ENCODE measurements around the gene DCUN1D1.
A peak's percentile ranks its signal among the peaks of the same experiment; 100 is the strongest.

The DCUN1D1 gene

DNA sequence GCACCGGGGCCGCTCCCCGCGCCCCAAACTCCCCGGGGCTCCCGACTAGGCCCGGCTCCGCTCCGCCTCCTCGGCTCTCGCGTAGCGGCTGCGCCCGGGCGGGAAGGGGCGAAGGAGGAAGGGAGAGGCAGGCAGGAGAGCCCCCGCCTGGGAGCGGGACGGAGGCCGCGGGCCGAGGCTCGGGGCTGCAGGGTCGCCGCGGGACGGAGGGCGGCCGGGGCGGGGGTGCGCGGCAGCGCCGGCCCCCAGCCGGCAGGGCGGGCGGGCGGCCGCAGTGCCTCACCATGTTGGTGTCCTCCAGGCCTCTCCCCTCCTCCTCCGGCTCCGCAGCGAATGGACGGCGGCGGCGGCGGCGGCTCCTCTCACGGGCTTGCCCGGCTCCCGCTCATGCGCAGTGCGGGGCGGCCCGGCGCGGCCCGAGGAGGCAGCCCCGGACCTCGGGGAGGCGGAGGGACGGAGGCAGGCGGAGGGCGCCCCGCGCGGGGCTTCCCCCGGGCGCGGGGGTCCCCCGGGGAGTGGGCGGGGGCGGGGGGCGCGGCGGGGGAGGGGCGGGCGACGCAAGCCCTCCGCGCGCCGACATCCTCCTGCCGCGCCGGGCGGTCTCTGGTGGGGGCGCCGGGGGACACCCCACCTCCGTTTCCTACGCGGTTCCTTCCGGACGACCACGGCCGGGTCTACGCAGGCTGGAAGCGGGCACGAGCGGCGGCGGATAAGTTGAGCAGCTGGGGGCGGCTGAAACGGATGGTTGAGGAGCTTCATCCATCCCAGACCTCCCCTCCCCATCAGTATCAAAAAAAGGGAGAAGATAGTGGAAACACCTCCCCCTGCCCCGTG, at the start of gene DCUN1D1:
TSS of gene DCUN1D1 (minus strand) at position 335 of the 834 bp plus-strand sequence. CDS start at position 286, 49 bp downstream.
- TF ChIP-seq, protein P1, sequence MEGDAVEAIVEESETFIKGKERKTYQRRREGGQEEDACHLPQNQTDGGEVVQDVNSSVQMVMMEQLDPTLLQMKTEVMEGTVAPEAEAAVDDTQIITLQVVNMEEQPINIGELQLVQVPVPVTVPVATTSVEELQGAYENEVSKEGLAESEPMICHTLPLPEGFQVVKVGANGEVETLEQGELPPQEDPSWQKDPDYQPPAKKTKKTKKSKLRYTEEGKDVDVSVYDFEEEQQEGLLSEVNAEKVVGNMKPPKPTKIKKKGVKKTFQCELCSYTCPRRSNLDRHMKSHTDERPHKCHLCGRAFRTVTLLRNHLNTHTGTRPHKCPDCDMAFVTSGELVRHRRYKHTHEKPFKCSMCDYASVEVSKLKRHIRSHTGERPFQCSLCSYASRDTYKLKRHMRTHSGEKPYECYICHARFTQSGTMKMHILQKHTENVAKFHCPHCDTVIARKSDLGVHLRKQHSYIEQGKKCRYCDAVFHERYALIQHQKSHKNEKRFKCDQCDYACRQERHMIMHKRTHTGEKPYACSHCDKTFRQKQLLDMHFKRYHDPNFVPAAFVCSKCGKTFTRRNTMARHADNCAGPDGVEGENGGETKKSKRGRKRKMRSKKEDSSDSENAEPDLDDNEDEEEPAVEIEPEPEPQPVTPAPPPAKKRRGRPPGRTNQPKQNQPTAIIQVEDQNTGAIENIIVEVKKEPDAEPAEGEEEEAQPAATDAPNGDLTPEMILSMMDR (IDR thresholded peaks at IDR 0.05; ENCODE audit: control extremely low read depth, extremely low read depth, low read depth, missing control alignments): no peak
- peak; percentile 96 for DNase-seq (ENCODE audit: extremely low spot score)
- CTCF ChIA-PET: interaction anchor here (1.0 to 1.3 kb wide), 4 partner anchors 9 to 21 kb away, joined by 3 read pairs; no protein-coding TSS in a partner anchor
- POLR2A ChIA-PET: interaction anchor here (0.6 kb wide), 1 partner anchor 70 kb away, joined by 3 read pairs; no protein-coding TSS in a partner anchor

DNA sequence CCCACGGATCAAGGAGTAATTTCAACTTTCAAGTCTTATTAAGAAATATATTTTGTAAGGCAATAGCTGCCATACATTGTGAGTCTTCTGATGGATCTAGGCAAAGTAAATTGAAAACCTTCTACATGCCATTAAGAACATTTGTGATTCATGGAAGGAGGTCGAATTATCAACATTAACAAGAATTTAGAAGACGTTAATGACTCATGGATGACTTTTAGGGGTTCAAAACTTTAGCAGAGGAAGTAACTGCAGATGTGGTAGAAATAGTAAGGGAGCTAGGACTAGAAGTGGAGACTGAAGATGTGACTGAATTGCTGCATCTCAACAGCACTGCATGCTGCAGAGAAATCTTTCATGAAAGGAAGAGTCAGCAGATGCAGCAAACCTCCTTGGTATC, 48.1 kb upstream of the DCUN1D1 start:
- TF ChIP-seq, protein P1 (IDR thresholded peaks at IDR 0.05; ENCODE audit: control extremely low read depth, extremely low read depth, low read depth, missing control alignments): no peak
- DNase-seq (ENCODE audit: extremely low spot score): no peak
- CTCF ChIA-PET: interaction anchor here (0.7 to 1.0 kb wide), 2 partner anchors 12 to 133 kb away, joined by 3 to 4 read pairs; no protein-coding TSS in a partner anchor
- POLR2A ChIA-PET: no interaction called here

DNA sequence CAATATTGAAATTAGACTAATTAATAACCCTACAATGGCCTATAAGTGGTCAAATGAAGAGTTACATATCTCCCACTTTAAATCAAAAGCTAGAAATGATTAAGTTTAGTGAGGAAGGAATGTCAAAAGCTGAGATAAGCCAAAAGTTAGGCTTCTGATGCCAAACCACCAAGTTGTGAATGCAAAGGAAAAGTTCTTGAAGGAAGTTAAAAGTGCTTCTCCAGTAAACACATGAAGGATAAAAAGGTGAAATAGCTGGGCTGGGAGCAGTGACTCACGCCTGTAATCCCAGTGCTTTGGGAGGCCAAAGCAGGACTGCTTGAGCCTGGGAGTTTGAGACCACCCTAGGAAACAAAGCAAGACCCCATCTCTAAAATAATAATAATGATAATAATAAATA, 46.9 kb upstream of the DCUN1D1 start:
- DNase-seq (ENCODE audit: extremely low spot score): no peak
- TF ChIP-seq, protein P1 (IDR thresholded peaks at IDR 0.05; ENCODE audit: control extremely low read depth, extremely low read depth, low read depth, missing control alignments): no peak
- POLR2A ChIA-PET: no interaction called here
- CTCF ChIA-PET: no interaction called here

DNA sequence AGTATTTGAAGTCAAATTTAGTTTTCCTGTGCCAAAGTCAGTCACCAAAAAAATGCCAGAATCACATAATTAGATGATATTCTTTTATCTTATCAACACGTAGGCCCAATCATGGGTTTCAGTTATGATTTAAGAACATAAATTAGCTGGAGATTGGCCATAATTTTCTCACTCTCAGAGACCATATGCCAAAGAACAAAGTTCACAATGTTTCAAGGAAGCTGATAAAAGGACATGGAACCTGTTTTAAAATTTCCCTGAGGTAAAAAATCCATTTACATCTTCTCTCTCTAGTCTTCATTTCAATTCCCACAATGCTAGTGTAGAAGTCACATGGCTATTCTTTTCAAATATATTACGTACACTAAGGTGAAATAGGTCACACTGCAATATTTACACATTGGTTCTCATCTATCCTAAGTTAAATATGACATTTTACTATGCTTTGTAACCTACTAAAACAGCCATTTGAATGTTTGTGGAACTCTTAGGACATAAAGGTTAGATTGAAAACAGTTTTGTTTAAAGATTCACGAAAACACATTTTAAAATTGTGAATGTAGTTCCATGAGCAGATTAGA, 42.7 kb upstream of the DCUN1D1 start:
- ChIA-PET POLR2A (no interaction called here), CTCF (interaction anchor here (0.9 to 1.2 kb wide), 2 partner anchors 12 to 18 kb away, joined by 3 to 4 read pairs; no protein-coding TSS in a partner anchor)
- TF ChIP-seq, protein P1 (IDR thresholded peaks at IDR 0.05; ENCODE audit: control extremely low read depth, extremely low read depth, low read depth, missing control alignments): no peak
- no peak for DNase-seq (ENCODE audit: extremely low spot score)

DNA sequence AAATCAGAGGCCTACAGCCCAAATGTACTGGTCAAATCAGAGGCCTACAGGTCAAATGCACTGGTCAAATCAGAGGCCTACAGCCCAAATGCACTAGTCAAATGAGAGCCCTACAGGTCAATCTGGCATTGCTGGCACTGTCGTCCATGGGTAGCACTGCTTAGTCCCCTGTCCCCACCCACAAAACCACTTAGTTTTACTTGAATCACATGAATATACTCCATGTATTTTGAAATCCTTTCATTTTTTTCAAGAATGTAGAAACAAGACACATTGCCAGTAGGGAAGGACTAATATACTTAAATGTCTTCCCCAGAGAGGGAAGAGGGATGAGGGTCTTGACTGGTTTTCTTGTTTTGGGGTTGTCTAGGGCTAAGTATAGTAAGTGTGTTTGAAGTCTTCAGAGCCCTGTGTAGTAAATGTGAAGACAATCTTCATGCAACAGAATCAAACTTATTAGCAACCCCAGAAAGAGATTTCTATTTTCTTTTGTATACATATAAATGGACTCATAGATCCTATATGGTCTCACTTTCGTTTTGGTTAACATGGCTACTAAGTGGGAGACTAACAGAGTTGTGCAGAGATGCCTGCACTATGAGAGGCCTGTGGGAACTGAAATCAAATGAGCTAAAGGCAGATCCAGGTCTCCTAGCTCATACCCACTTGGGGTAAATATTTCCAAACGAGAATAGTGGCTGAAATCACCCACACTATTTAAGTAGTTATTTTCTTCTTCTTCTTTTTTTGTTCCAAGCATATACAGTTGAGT, 38.3 kb upstream of the DCUN1D1 start:
- no peak for DNase-seq (ENCODE audit: extremely low spot score)
- TF ChIP-seq, protein P1 (IDR thresholded peaks at IDR 0.05; ENCODE audit: control extremely low read depth, extremely low read depth, low read depth, missing control alignments): no peak
- ChIA-PET POLR2A (no interaction called here), CTCF (no interaction called here)

DNA sequence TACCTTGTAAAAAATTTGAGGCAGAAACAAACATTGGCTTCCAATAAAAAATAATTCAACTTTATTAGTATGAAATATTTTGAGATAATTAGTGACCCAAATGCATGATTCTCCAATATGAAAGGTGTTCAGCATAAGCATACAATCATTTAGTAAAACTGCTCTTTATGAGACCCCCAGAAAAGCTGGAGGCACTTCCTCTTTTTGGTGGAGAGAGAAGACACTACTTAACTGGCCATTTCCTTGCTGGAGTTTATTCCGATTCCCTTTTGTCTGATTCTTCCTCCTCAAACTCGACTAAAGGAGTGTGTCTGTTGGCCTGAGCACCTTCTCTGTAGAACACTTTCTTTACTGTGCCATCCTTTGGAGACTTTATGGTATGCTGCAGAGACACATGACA, 34.8 kb upstream of the DCUN1D1 start:
- TF ChIP-seq, protein P1 (IDR thresholded peaks at IDR 0.05; ENCODE audit: control extremely low read depth, extremely low read depth, low read depth, missing control alignments): no peak
- POLR2A ChIA-PET: no interaction called here
- no peak for DNase-seq (ENCODE audit: extremely low spot score)
- CTCF ChIA-PET: interaction anchor here (0.9 kb wide), 1 partner anchor 10 kb away, joined by 3 read pairs; no protein-coding TSS in a partner anchor
